PC-9 (cell line): Measurements from ENCODE around the gene ZBTB14. TPM values are rescaled to one million over a fixed set of nuclear protein-coding genes. Genes with fewer than 3 reads are reported as not detected.

Experiments used
- BruUV-seq: library from RNA; stranded (reverse); fragments of 400-500 nt; replicated peaks from 2 replicates; lab custom pipeline; 2021; lab: Mats Ljungman, UMichigan
- CTCF ChIA-PET: fragments of 300-600 bp; sonication (Branson Sonifier 250); formaldehyde crosslinking; loops from one replicate; lab custom pipeline; 2022; ENCODE audit warnings: antibody characterized with exemption; lab: Charles Lee
- POLR2A ChIA-PET: fragments of 300-600 bp; sonication (Branson Sonifier 250); formaldehyde crosslinking; loops from one replicate; lab custom pipeline; 2022; ENCODE audit warnings: antibody characterized with exemption; ENCODE audit not compliant: unreplicated experiment; lab: Charles Lee
- DNase-seq, 2 experiments: peaks; one replicate each; pipeline versions ENCODE4 v3.0.0 to v3.0.0-alpha.2; 2015 to 2022; ENCODE audit warnings: mixed read lengths in 1 of 2
- H2AFZ ChIP-seq: fragments of 200-600 bp; sonication (generic); 2 replicates; pipeline ENCODE4 v1.8.1; 2017; ENCODE audit warnings: antibody characterized with exemption
- H3F3A ChIP-seq: fragments of 200-600 bp; sonication (generic); 2 replicates; pipeline ENCODE4 v1.8.1; 2017; ENCODE audit warnings: antibody characterized with exemption, mild to moderate bottlenecking, low read depth; ENCODE audit not compliant: insufficient read depth
- H3K27ac ChIP-seq: fragments of 200-600 bp; sonication (generic); 2 replicates; pipeline ENCODE4 v1.6.1; 2016; ENCODE audit warnings: mixed run types
- H3K27me3 ChIP-seq: fragments of 200-600 bp; sonication (generic); 2 replicates; pipeline ENCODE4 v1.6.1; 2016; ENCODE audit warnings: low read depth, mixed run types; ENCODE audit not compliant: insufficient read depth
- H3K36me3 ChIP-seq: fragments of 200-600 bp; sonication (generic); 2 replicates; pipeline ENCODE4 v1.6.1; 2016; ENCODE audit warnings: low read depth, mixed run types
- H3K4me1 ChIP-seq: fragments of 200-600 bp; sonication (generic); replicated peaks from 2 replicates; pipeline ENCODE4 v1.6.1; 2016; ENCODE audit warnings: mixed run types; ENCODE audit not compliant: insufficient read depth
- H3K4me2 ChIP-seq: fragments of 200-600 bp; sonication (generic); 2 replicates; pipeline ENCODE4 v1.6.1; 2017; ENCODE audit warnings: mixed run types
- H3K4me3 ChIP-seq: fragments of 200-600 bp; sonication (generic); 2 replicates; pipeline ENCODE4 v1.6.1; 2016; ENCODE audit warnings: mixed run types
- H3K79me2 ChIP-seq: fragments of 200-600 bp; sonication (generic); 2 replicates; pipeline ENCODE4 v1.6.1; 2017; ENCODE audit warnings: low read depth, mixed run types
- H3K9me2 ChIP-seq: fragments of 200-600 bp; sonication (generic); 2 replicates; pipeline ENCODE4 v1.8.1; 2017; ENCODE audit warnings: mild to moderate bottlenecking; ENCODE audit not compliant: insufficient read depth
- H3K9me3 ChIP-seq: fragments of 200-600 bp; sonication (generic); 2 replicates; pipeline ENCODE4 v1.8.1; 2016; ENCODE audit warnings: low read depth; ENCODE audit not compliant: insufficient read depth
- H4K20me1 ChIP-seq: fragments of 200-600 bp; sonication (generic); 2 replicates; pipeline ENCODE4 v1.8.1; 2017; ENCODE audit not compliant: insufficient read depth
- EZH2 ChIP-seq: fragments of 200-600 bp; sonication (generic); IDR thresholded peaks from 2 replicates; pipeline ENCODE4 v1.8.0; 2017; ENCODE audit warnings: antibody characterized with exemption, low read depth
- intact Hi-C: fragments of 100-400 bp; cut with micrococcal nuclease; formaldehyde crosslinking; loops from one replicate; pipeline ENCODE4 v1.10.0; 2022; ENCODE audit not compliant: unreplicated experiment
- total RNA-seq: library from RNA; stranded (reverse); gene quantifications from 2 replicates; pipeline ENCODE4 v1.2.3, GENCODE V29; 2021
- TF ChIP-seq, protein P1 (sequence below): fragments of 200-600 bp; sonication (generic); conservative IDR thresholded peaks from 2 replicates; pipeline ENCODE4 v1.6.1; 2017; ENCODE audit warnings: mixed run types, antibody characterized with exemption, mild to moderate bottlenecking, moderate library complexity

The ZBTB14 gene
- total RNA-seq, 1 experiment from 2014 or later: 15.7 TPM

GRCh38 chr18:5244941-5245340 lies 50.6 kb downstream of the ZBTB14 start:
- DNase-seq: no peak
- no peaks in the 10 kb centered on the region for H4K20me1 ChIP-seq
- no TSS peak for BruUV-seq
- TF ChIP-seq, protein P1, sequence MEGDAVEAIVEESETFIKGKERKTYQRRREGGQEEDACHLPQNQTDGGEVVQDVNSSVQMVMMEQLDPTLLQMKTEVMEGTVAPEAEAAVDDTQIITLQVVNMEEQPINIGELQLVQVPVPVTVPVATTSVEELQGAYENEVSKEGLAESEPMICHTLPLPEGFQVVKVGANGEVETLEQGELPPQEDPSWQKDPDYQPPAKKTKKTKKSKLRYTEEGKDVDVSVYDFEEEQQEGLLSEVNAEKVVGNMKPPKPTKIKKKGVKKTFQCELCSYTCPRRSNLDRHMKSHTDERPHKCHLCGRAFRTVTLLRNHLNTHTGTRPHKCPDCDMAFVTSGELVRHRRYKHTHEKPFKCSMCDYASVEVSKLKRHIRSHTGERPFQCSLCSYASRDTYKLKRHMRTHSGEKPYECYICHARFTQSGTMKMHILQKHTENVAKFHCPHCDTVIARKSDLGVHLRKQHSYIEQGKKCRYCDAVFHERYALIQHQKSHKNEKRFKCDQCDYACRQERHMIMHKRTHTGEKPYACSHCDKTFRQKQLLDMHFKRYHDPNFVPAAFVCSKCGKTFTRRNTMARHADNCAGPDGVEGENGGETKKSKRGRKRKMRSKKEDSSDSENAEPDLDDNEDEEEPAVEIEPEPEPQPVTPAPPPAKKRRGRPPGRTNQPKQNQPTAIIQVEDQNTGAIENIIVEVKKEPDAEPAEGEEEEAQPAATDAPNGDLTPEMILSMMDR: no peak
- TF ChIP-seq EZH2: no peak
- H3K9me2 ChIP-seq: no peaks in the 10 kb centered on the region
- ChIA-PET CTCF (no interaction called here), POLR2A (no interaction called here)
- no peak overlapping the region for H3K27ac ChIP-seq
- H3F3A ChIP-seq: no peaks in the 10 kb centered on the region
- no peaks in the 10 kb centered on the region for H3K9me3 ChIP-seq
- no peaks in the 10 kb centered on the region for H3K27me3 ChIP-seq
- H3K4me2 ChIP-seq: no peak overlapping the region
- no peak overlapping the region for H2AFZ ChIP-seq
- no peak overlapping the region for H3K4me3 ChIP-seq
- no peaks in the 10 kb centered on the region for H3K36me3 ChIP-seq
- H3K4me1 ChIP-seq: no peaks in the 10 kb centered on the region
- no peaks in the 10 kb centered on the region; the same call in 1 of the 2 replicates for H3K79me2 ChIP-seq
- intact Hi-C loops: no loop called here

GRCh38 chr18:5239447-5239846 lies 56.1 kb downstream of the ZBTB14 start:
- POLR2A ChIA-PET: no interaction called here
- H3K4me3 ChIP-seq: peak overlapping the region; percentile 98
- CTCF ChIA-PET: no interaction called here
- peak overlapping the region; percentile 98 for H3K4me2 ChIP-seq
- no peak overlapping the region for H2AFZ ChIP-seq
- no TSS peak for BruUV-seq
- H3K4me1 ChIP-seq: peaks cover 9% of the 10 kb centered on the region; the same call in 1 of the 2 replicates
- no peaks in the 10 kb centered on the region for H3K36me3 ChIP-seq
- no peaks in the 10 kb centered on the region for H4K20me1 ChIP-seq
- no peaks in the 10 kb centered on the region; the same call in 1 of the 2 replicates for H3K27me3 ChIP-seq
- no peaks in the 10 kb centered on the region for H3K9me3 ChIP-seq
- H3F3A ChIP-seq: no peaks in the 10 kb centered on the region
- peaks cover 14% of the 10 kb centered on the region for H3K79me2 ChIP-seq
- intact Hi-C loops: no loop called here
- DNase-seq: no peak
- H3K27ac ChIP-seq: no peak overlapping the region
- TF ChIP-seq, protein P1: no peak
- no peak for TF ChIP-seq EZH2
- no peaks in the 10 kb centered on the region for H3K9me2 ChIP-seq

Other genes starting within 250 kb of the ZBTB14 start
- not detected in 2 replicates for gene AKAIN1, start 98.5 kb downstream of the ZBTB14 start, total RNA-seq
- not detected in 2 replicates for gene EPB41L3, start 248.3 kb upstream of the ZBTB14 start, total RNA-seq